Upper lobe of left lung (tissue), 6 donors: Measurements from ENCODE around the gene TRIP10. TPM values are rescaled to one million over a fixed set of nuclear protein-coding genes. Genes with fewer than 3 reads are reported as not detected.
"Not testable (repeated sequence)": the region's sequence is repeated elsewhere in the genome, so short reads cannot be mapped to it uniquely, and the experiment has no call there.

Experiments
- ATAC-seq, 2 donors: fragments of 200-7000 bp; cut with Tn5 transposase; one replicate each; pipeline ENCODE4 v1.9.1; 2022; ENCODE audit warnings: mild to moderate bottlenecking in 2 of 2, moderate library complexity in 2 of 2; ENCODE audit not compliant: low FRiP score in 2 of 2
- DNase-seq, 2 donors: peaks; one replicate each; pipeline ENCODE4 v3.0.0-alpha.2; 2019 to 2020
- H3K27ac ChIP-seq, 4 donors: fragments of 200-600 bp; sonication (generic); one replicate each; pipeline ENCODE4 v1.5.1; 2016 to 2019
- H3K27me3 ChIP-seq, 4 donors: fragments of 200-600 bp; sonication (generic); one replicate each; pipeline ENCODE4 v1.5.1; 2017 to 2019
- H3K36me3 ChIP-seq, 4 donors: fragments of 200-600 bp; sonication (generic); one replicate each; pipeline ENCODE4 v1.5.1; 2016 to 2019
- H3K4me1 ChIP-seq, 4 donors: fragments of 200-600 bp; sonication (generic); one replicate each; pipeline ENCODE4 v1.5.1; 2018 to 2019
- H3K4me3 ChIP-seq, 4 donors: fragments of 200-600 bp; sonication (generic); one replicate each; pipeline ENCODE4 v1.5.1; 2017 to 2019; ENCODE audit warnings: mild to moderate bottlenecking in 2 of 4, moderate library complexity in 1 of 4
- H3K9me3 ChIP-seq, 4 donors: fragments of 200-600 bp; sonication (generic); one replicate each; pipeline ENCODE4 v1.5.1; 2018 to 2019
- CTCF ChIP-seq, 6 experiments: fragments of 450-650 bp in 4 of 6; fragments of 200-600 bp in 2 of 6; sonication (generic) in 2 of 6; IDR thresholded peaks; one replicate each; pipeline ENCODE4 v1.5.1; 2016 to 2019; ENCODE audit warnings: antibody characterized with exemption in 6 of 6
- EP300 ChIP-seq, 4 donors: sonication (generic); formaldehyde crosslinking; IDR thresholded peaks; one replicate each; pipeline ENCODE4 v1.5.1; 2017; ENCODE audit warnings: antibody characterized with exemption in 4 of 4, control low read depth in 2 of 4
- POLR2A ChIP-seq, 4 donors: fragments of 450-650 bp; IDR thresholded peaks; one replicate each; pipeline ENCODE4 v1.5.1; 2016 to 2017; ENCODE audit warnings: antibody characterized with exemption in 4 of 4, mild to moderate bottlenecking in 2 of 4
- POLR2AphosphoS5 ChIP-seq, 2 donors: sonication (generic); formaldehyde crosslinking; IDR thresholded peaks; one replicate each; pipeline ENCODE4 v1.5.1; 2017; ENCODE audit warnings: antibody characterized with exemption in 2 of 2
- WGBS, 2 donors: methylation state at CpG; one replicate each; pipeline ENCODE4 v1.1.5; 2017 to 2018; 5-methylcytosine and 5-hydroxymethylcytosine counted together
- total RNA-seq, 6 donors: library from RNA; depleted of rRNA in 4 of 6; stranded (reverse); fragments of >200 nt in 4 of 6; gene quantifications; one replicate each; pipeline versions ENCODE4 v1.1.0 to v1.2.1, GENCODE V29; 2016 to 2021
- donor health status: DM: no; HTN: no; CAD: no; lungs with moderate emphysema.
- donor health status: DM: no; HTN: yes; CAD: no; lungs with severe emphysema.

The TRIP10 gene
- total RNA-seq, 6 donors from 2014 or later: 59.6 to 423 (median 74.3) TPM

- whole genome bisulfite sequencing, 2 donors: 31 to 45% methylated on average over 16 of the region's 16 CpGs
- no peak for DNase-seq
- peak overlapping the region; percentile 49 to 87 (median 76) for H3K27ac ChIP-seq
- no peaks in the 10 kb centered on the region for H3K9me3 ChIP-seq
- peaks cover 0 to 3% (median 0%) of the 10 kb centered on the region in 4 donors for H3K36me3 ChIP-seq
- TF ChIP-seq EP300 (IDR thresholded peaks at IDR 0.05) (no peak), POLR2A (IDR thresholded peaks at IDR 0.05) (no peak), CTCF (IDR thresholded peaks at IDR 0.05) (no peak), POLR2AphosphoS5 (IDR thresholded peaks at IDR 0.05) (no peak)
- H3K4me3 ChIP-seq: peak overlapping the region; percentile 24 to 56 (median 52)
- no peak for ATAC-seq
- no peaks in the 10 kb centered on the region for H3K27me3 ChIP-seq
- peaks cover 12 to 26% (median 21%) of the 10 kb centered on the region in 4 donors for H3K4me1 ChIP-seq
Measured at GRCh38 chr19:6766357-6767080, 27.0 kb downstream of the TRIP10 start.

- Histone ChIP-seq H3K27ac (peak overlapping the region; percentile 49 to 87 (median 76)), H3K4me3 (peak overlapping the region; percentile 24 to 56 (median 52)), H3K36me3 (peaks cover 0 to under 1% (median 0%) of the 10 kb centered on the region in 4 donors), H3K27me3 (no peaks in the 10 kb centered on the region), H3K9me3 (no peaks in the 10 kb centered on the region), H3K4me1 (peaks cover 12 to 26% (median 21%) of the 10 kb centered on the region in 4 donors)
- DNase-seq (no peak), ATAC-seq (peak; percentile 25 to 68)
- 1 to 4% methylated on average over 15 of the region's 15 CpGs for WGBS, 2 donors
- TF ChIP-seq POLR2A (IDR thresholded peaks at IDR 0.05) (peak in 1 of 4 donors; percentile 73), POLR2AphosphoS5 (IDR thresholded peaks at IDR 0.05) (no peak)
Measured at GRCh38 chr19:6767081-6767356, 27.5 kb downstream of the TRIP10 start.

DNA sequence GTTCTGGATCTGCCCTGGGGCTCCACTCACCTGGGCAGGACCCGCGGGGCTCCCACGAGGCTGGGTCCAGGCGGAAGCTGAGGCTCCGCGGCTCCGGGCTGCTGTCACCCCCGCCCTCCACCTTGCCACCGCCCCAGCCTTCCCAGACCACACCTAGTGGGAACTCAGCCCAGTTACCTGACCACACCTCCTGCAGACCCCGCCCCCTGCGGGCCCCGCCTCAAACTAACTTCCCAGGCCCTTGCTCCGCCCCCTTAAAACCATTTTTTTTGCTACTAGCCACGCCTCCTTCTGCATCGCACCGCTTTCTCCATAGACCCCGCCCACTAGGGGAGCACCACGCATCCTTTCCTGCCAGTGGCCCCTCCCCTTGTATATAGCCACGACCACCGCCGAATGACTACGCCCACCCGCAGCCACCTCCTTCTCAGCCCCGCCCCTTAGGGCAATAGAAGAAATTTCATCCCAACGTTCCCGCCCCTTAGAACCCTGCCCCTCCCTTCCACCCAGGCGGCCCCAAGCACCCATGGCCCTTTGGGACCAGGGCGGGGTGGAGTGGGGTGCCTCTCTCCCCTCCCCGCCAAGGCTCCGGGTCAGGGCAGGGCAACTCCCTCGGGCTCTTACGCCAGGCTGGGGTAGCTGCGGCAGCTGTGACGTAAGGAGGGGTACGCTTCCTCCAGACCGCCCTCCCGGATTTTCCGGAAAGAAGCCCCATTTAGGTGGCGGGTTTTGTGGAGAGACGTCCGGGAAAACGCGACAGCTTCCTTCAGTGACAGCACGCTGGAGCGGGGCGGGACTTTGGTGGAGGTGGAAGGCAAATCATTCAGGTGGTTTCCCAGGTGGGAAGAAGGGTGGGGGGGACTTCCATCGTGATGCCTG lies 28.1 kb downstream of the TRIP10 start, which contains the start of gene SH2D3A:
Gene SH2D3A (minus strand): TSS at position 79 of the 879 bp plus-strand sequence. CDS start 3,687 bp downstream, outside the sequence.
- TF ChIP-seq POLR2A (IDR thresholded peaks at IDR 0.05): peak in 1 of 4 donors; percentile 82
- peak in 1 of 2 donors; percentile 24 for TF ChIP-seq POLR2AphosphoS5 (IDR thresholded peaks at IDR 0.05)
- TF ChIP-seq CTCF (IDR thresholded peaks at IDR 0.05): peak in 2 of 6 experiments; percentile 13 to 29
- TF ChIP-seq EP300 (IDR thresholded peaks at IDR 0.05): peak in 1 of 4 donors; percentile 36
- ATAC-seq: peak; percentile 83 to 95
- 1 to 3% methylated on average over 35 of the region's 47 CpGs for WGBS, 2 donors
- peak within 1 kb of the TSS; percentile 24 to 56 (median 52) for H3K4me3 ChIP-seq
- peak within 1 kb of the TSS; percentile 69 to 87 (median 76) for H3K27ac ChIP-seq
- no peaks in the 10 kb centered on the region for H3K9me3 ChIP-seq
- DNase-seq: peak; percentile 96 to 97
- no peaks in the 10 kb centered on the region for H3K36me3 ChIP-seq
- peaks cover 12 to 26% (median 21%) of the 10 kb centered on the region in 4 donors for H3K4me1 ChIP-seq
- H3K27me3 ChIP-seq: no peaks in the 10 kb centered on the region

DNA sequence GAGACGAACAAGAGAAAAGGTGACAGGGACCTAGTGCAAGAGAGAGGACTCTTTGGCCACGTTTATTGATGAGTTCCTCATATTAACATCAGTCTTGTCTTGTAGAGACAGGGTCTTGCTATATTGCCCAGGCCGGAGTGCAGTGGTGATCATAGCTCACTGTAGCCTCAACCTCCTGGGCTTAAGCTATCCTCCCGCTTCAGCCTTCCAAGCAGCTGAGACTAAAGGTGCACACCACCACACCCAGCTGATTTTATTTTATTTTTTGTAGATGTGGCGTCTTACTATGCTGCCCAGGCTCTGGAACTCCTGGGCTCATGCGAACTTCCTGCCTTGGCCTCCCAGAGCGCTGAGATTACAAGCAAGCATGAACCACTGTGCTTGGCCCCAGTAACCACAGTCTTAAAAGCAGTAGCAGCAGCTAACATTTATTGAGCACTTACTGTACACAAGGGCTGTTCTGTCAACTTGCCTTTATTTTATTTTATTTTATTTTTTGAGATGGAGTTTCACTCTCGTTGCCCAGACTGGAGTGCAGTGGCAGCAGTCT lies 28.8 kb downstream of the TRIP10 start:
- H3K4me1 ChIP-seq: peaks cover 12 to 26% (median 21%) of the 10 kb centered on the region in 4 donors
- peak overlapping the region in 3 of 4 donors; percentile 50 to 56 (median 54) for H3K4me3 ChIP-seq
- DNase-seq (no peak), ATAC-seq (no peak)
- TF ChIP-seq POLR2A (IDR thresholded peaks at IDR 0.05): no peak
- H3K27me3 ChIP-seq: no peaks in the 10 kb centered on the region
- no peaks in the 10 kb centered on the region for H3K9me3 ChIP-seq
- peak overlapping the region; percentile 69 to 87 (median 76) for H3K27ac ChIP-seq
- 67 to 68% methylated on average over 8 of the region's 8 CpGs for WGBS, 2 donors
- H3K36me3 ChIP-seq: no peaks in the 10 kb centered on the region

DNA sequence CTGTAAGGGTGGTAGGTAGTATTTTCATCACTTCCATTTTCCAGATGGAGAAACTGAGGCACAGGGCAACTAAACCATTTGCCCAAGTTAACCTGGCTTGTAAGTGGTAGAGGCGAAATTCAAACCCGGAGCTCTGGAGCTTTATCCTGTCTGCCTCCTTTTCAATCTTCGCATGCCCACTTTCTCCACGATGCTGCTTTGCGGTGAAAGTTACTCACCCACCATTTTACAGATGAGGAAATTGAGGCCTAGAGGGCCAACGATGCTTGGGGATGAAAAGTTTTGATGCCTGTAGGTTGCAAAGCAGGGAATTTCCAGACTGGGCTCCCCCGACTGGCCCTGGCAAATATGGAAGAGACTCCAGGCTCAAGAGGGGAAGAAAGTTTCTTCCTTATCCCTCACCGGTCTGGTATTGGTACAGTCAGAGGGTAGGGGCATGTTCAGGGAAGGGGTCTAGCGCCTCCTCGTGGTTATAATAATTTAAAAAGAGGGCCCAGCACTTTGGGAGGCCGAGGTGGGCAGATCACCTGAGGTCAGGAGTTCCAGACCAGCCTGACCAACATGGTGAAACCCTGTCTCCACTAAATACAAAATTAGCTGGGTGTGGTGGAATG lies 29.6 kb downstream of the TRIP10 start:
- H3K9me3 ChIP-seq: no peaks in the 10 kb centered on the region
- no peaks in the 10 kb centered on the region for H3K27me3 ChIP-seq
- H3K36me3 ChIP-seq: no peaks in the 10 kb centered on the region
- 53 to 57% methylated on average over 11 of the region's 11 CpGs for WGBS, 2 donors
- H3K27ac ChIP-seq: peak overlapping the region in 1 of 4 donors; percentile 87
- DNase-seq (no peak), ATAC-seq (no peak)
- peaks cover 12 to 26% (median 21%) of the 10 kb centered on the region in 4 donors for H3K4me1 ChIP-seq
- H3K4me3 ChIP-seq: no peak overlapping the region
- TF ChIP-seq CTCF (IDR thresholded peaks at IDR 0.05) (peak in 3 of 6 experiments; percentile 26 to 37 (median 31)), POLR2A (IDR thresholded peaks at IDR 0.05) (no peak), POLR2AphosphoS5 (IDR thresholded peaks at IDR 0.05) (no peak)

DNA sequence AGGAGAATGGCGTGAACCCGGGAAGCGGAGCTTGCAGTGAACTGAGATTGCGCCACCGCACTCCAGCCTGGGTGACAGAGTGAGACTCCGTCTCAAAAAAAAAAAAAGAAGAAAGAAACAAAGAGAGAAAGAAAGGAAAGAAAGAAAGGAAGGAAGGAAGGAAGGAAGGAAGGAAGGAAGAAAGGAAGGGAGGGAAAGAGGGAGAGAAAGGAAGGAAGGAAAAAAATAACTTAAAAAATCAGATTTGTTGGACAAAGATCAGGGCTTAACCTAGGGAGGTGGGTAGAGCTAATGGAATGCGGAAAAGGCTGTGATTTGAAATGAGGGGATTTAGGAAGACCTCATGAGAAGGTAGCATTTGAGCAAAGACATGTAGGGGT lies 32.2 kb downstream of the TRIP10 start:
- H3K36me3 ChIP-seq, ATAC-seq, DNase-seq, H3K4me3 ChIP-seq, H3K27me3 ChIP-seq, H3K9me3 ChIP-seq: not testable (repeated sequence)
- peak overlapping the region; percentile 71 to 92 (median 76) for H3K27ac ChIP-seq
- WGBS, 2 donors: 87 to 89% methylated on average over 7 of the region's 7 CpGs
- peaks cover 7 to 24% (median 15%) of the 10 kb centered on the region in 4 donors for H3K4me1 ChIP-seq
